ENCODE data around the gene TRMT2A.

The TRMT2A gene

DNA sequence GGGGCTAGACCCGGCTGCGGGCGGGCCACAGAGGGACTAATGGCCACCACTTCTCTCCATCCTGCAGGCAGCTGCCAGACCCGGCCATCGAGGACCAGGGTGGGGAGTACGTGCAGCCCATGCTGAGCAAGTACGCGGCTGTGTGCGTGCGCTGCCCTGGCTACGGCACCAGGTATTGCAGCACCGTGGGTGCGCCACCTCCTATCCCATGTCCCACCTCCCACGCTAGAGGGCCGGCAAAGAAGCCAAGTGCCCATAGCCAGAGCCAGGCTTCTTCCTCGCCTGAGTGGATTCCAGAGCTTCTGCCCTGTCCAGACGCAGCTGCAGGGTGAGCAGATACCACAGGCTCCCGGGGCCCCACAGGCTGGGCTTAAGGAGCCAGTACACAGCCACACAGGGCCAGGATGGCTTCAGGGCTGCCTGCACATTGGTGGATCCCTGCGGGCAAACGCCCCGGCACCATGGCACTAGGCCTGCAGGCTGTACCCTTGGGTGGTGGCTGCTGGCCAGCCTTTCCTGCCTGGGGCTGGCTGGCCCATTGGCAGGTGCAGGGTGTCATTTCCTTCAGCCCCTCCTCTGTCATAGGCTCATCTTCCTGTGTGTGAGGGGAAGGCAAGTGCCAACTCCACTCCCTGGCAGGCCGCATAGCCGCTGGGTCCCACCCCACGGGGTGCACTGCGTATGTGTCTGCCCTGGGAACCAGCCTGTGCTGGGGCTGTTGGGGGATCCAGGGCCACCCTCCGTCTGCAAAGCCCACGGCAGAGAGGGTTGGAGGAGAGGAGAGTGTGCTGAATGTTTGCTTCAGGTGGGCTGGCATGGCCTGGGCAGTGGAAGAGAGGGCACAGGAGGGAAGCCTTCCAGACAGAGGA, 53.5 kb downstream of the TRMT2A start:
- no peak overlapping the region for H3K27ac Mint-ChIP-seq
- peaks cover 14% of the 10 kb centered on the region for H3K36me3 Mint-ChIP-seq (ENCODE audit: insufficient read depth)
- H3K27me3 Mint-ChIP-seq, result no peaks in the 10 kb centered on the region
- H3K9me3 Mint-ChIP-seq, result no peaks in the 10 kb centered on the region
- no peak overlapping the region for H3K4me3 Mint-ChIP-seq
- ATAC-seq (replicated peaks), result no peak
- H3K4me1 Mint-ChIP-seq (ENCODE audit: low read depth in 2 of 2), result peaks cover 7 to 14% of the 10 kb centered on the region in 2 donors
- no peak for DNase-seq

DNA sequence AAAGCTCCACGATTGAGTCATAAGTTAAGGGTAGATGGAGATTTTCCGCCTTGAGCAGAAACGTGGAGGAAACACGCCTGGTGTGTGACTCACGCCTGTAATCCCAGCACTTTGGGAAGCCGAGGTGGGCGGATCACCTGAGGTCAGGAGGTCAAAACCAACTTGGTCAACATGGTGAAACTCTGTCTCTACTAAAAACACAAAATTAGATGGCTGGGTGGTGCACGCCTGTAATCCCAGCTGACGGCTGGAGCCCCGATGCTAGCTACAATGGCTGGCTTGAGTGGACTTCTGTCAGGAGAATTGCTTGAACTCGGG, 54.3 kb downstream of the TRMT2A start:
- Mint-ChIP-seq H3K4me1 (ENCODE audit: low read depth in 2 of 2) (peaks cover 10 to 20% of the 10 kb centered on the region in 2 donors), H3K27ac (no peak overlapping the region), H3K9me3 (no peaks in the 10 kb centered on the region), H3K27me3 (no peaks in the 10 kb centered on the region), H3K4me3 (no peak overlapping the region), H3K36me3 (ENCODE audit: insufficient read depth) (peaks cover 16% of the 10 kb centered on the region)
- DNase-seq (no peak), ATAC-seq (replicated peaks) (no peak)

GRCh38 chr22:20062043-20062765, 54.8 kb downstream of the TRMT2A start:
- H3K36me3 Mint-ChIP-seq (ENCODE audit: insufficient read depth), result peaks cover 17% of the 10 kb centered on the region
- DNase-seq, result no peak
- H3K4me3 Mint-ChIP-seq, result no peak overlapping the region
- no peaks in the 10 kb centered on the region for H3K27me3 Mint-ChIP-seq
- H3K27ac Mint-ChIP-seq, result no peak overlapping the region
- no peaks in the 10 kb centered on the region for H3K9me3 Mint-ChIP-seq
- no peak for ATAC-seq (replicated peaks)
- peaks cover 10 to 20% of the 10 kb centered on the region in 2 donors for H3K4me1 Mint-ChIP-seq (ENCODE audit: low read depth in 2 of 2)
